ENCODE results near the gene ZNF221. TPM values are rescaled to one million over a fixed set of nuclear protein-coding genes. Genes with fewer than 3 reads are reported as not detected.
A peak's percentile ranks its signal among the peaks of the same experiment; 100 is the strongest.

ZNF221 gene
- total RNA-seq, result under 1 TPM; 0.34 to 0.41 TPM
- 0.87 TPM for polyA plus RNA-seq (2013, experiment 1 of 2)
- 0.78 TPM for polyA plus RNA-seq (2013, experiment 2 of 2)
- 0 to 6.6 (median 0.98) reads per million in 172 experiments for total RNA-seq

DNA sequence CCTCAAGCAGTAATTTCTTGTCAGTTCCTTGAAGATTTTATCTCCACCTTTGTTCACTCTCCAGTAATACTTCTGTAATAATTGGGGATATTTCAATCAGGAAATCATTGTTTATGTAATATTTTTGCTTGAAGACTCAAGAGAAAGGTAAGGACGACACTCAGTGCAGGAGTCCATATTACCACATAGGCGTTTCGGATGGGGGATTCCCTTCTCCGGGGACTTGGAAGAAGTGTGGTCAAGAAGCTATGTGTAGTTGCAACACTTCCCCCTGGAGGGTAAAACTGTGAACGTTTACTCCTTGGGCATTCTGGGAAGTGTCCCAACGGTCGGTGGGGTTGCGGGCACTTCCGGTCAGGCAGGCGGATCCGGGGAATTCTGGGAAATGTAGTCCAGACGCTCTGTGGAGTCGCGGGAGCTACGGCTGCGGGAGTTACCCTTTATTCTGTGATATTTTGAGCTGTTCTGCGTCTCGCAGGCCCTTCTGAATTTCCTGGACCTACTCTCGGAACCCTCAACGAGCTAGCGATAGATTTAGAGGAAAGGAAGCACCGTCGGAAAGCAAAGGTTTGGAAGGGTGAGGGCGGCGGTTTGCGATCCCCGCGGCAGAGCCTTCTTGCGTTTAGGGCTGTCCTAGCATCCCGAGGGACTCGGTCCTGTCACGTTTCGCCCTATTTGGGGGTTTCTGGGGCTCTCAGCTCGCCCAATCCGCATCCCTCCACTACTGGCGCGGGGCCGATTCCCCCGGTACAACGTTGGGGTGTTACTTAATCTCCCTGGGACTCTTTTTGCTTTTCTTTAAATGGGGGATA lies at the start of gene ZNF221:
TSS of gene ZNF221 (plus strand) at position 395 of the 812 bp plus-strand sequence. CDS start 11,499 bp downstream, outside the sequence.
- ChIA-PET POLR2A (interaction anchor here (0.8 to 1.7 kb wide), 2 partner anchors 16 to 202 kb away, joined by 3 to 12 read pairs; partner anchors contain the start of gene ZNF45), CTCF (no interaction called here)
- no peaks in the 10 kb centered on the region for H3K36me3 ChIP-seq (ENCODE audit: insufficient read depth, low read length)
- peaks cover 28% of the 10 kb centered on the region for H3K27me3 Mint-ChIP-seq
- peak; percentile 9 to 86 (median 31) for DNase-seq
- H3K9me3 ChIP-seq (ENCODE audit: control insufficient read depth in 1 of 2, insufficient read depth in 1 of 2, low read length in 2 of 2), result peaks cover 18 to 27% of the 10 kb centered on the region in 2 experiments
- intact Hi-C loops (cut with DNase I, micrococcal nuclease), result loop anchor here in 1 of 2 experiments (2.0 kb wide), 1 partner anchor 14 kb away; no protein-coding TSS in a partner anchor
- peaks cover 42% of the 10 kb centered on the region for H3K36me3 Mint-ChIP-seq (ENCODE audit: low read depth)
- peak; percentile 51 for ATAC-seq (ENCODE audit: poor library complexity)
- H3K9me3 Mint-ChIP-seq, result peaks cover 31% of the 10 kb centered on the region
- H3K4me1 Mint-ChIP-seq (ENCODE audit: low read depth), result peaks cover 15% of the 10 kb centered on the region
- TF ChIP-seq, protein P1, sequence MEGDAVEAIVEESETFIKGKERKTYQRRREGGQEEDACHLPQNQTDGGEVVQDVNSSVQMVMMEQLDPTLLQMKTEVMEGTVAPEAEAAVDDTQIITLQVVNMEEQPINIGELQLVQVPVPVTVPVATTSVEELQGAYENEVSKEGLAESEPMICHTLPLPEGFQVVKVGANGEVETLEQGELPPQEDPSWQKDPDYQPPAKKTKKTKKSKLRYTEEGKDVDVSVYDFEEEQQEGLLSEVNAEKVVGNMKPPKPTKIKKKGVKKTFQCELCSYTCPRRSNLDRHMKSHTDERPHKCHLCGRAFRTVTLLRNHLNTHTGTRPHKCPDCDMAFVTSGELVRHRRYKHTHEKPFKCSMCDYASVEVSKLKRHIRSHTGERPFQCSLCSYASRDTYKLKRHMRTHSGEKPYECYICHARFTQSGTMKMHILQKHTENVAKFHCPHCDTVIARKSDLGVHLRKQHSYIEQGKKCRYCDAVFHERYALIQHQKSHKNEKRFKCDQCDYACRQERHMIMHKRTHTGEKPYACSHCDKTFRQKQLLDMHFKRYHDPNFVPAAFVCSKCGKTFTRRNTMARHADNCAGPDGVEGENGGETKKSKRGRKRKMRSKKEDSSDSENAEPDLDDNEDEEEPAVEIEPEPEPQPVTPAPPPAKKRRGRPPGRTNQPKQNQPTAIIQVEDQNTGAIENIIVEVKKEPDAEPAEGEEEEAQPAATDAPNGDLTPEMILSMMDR (IDR thresholded peaks at IDR 0.05), result no peak
- H3K4me3 ChIP-seq (ENCODE audit: low read length), result peak within 1 kb of the TSS; percentile 84
- H3K4me3 Mint-ChIP-seq, result peak within 1 kb of the TSS; percentile 95
- H3K4me1 ChIP-seq (ENCODE audit: insufficient read depth, low read length), result peaks cover 7% of the 10 kb centered on the region
- H3K27ac Mint-ChIP-seq, result peak within 1 kb of the TSS; percentile 36
- H3K27ac ChIP-seq (ENCODE audit: low read depth in 1 of 2, low read length in 2 of 2), result no peak within 1 kb of the TSS
- peaks cover 0 to 6% of the 10 kb centered on the region in 2 experiments for H3K27me3 ChIP-seq (ENCODE audit: control insufficient read depth in 1 of 2, insufficient read depth in 2 of 2, low read length in 2 of 2)

DNA sequence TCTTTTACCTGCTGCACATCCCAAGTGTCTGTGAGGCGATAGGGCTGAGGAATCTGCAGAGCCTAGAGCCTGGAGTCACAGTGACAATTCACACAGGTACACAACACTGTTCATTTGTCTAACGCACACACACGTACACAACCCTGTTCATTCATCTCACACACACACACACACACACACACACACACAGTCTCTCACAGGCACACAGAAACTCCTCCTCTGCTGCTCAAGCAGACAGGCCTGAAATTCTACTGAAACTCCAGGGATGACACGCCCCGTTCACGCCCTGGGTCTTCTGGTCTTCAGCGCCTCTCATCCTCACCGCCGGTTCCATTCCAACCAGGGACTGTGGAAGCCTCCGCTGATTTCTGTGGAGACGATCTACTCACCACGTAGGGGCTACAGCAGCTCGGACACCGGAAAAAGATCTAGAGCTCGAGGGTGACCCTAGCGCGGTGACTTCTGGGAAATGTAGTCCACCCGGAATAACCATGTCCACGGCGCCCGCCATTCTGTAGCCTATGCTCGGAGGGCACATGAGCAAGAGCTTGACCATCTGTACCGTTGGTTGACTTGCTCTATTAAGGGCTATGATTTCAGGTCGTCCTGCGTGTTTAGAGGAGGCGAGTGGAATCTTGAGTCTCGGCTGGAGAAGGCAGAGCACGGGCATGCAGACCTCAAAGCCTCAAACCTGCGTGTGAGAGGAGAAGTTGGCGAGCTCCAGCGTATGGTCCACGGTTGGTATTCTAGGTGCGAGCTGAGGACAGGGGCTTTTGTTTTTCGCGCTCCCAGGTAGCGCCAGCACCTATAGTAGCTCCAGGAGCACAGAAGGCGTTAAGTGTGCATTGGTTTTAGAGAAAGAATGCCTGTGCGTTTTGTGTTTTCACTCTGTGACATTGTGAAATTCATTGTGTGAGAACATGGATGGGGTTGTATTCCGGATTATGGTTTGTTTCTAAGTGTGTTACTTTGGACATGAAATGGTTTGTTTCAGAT lies 49.3 kb upstream of the ZNF221 start:
- DNase-seq, result peak; percentile 21 to 76 (median 52)
- Mint-ChIP-seq H3K9me3 (peaks cover 22% of the 10 kb centered on the region), H3K4me3 (peak overlapping the region; percentile 91), H3K4me1 (ENCODE audit: low read depth) (peaks cover 25% of the 10 kb centered on the region), H3K27ac (peak overlapping the region; percentile 75), H3K27me3 (no peaks in the 10 kb centered on the region), H3K36me3 (ENCODE audit: low read depth) (peaks cover 80% of the 10 kb centered on the region)
- H3K27ac ChIP-seq (ENCODE audit: low read depth in 1 of 2, low read length in 2 of 2), result no peak overlapping the region
- ChIA-PET CTCF (interaction anchor here (1.3 kb wide), 1 partner anchor 12 kb away, joined by 4 read pairs; no protein-coding TSS in a partner anchor), POLR2A (interaction anchor here (0.8 to 1.0 kb wide), 3 partner anchors 34 to 599 kb away, joined by 3 to 4 read pairs (median 3); partner anchors contain the start of genes ZNF180 and ZNF45)
- intact Hi-C loops (cut with DNase I, micrococcal nuclease), result loop anchor here in 1 of 2 experiments (5.0 kb wide), 1 partner anchor 306 kb away; no protein-coding TSS in a partner anchor
- H3K4me3 ChIP-seq (ENCODE audit: low read length), result peak overlapping the region; percentile 71
- no peaks in the 10 kb centered on the region for H3K36me3 ChIP-seq (ENCODE audit: insufficient read depth, low read length)
- peaks cover 12% of the 10 kb centered on the region for H3K4me1 ChIP-seq (ENCODE audit: insufficient read depth, low read length)
- ATAC-seq (ENCODE audit: poor library complexity), result peak; percentile 92
- H3K27me3 ChIP-seq (ENCODE audit: control insufficient read depth in 1 of 2, insufficient read depth in 2 of 2, low read length in 2 of 2), result no peaks in the 10 kb centered on the region
- TF ChIP-seq, protein P1 (IDR thresholded peaks at IDR 0.05), result no peak
- H3K9me3 ChIP-seq (ENCODE audit: control insufficient read depth in 1 of 2, insufficient read depth in 1 of 2, low read length in 2 of 2), result peaks cover 31 to 35% of the 10 kb centered on the region in 2 experiments

GRCh38 chr19:43902399-43902798 lies 48.6 kb upstream of the ZNF221 start:
- no peaks in the 10 kb centered on the region for H3K27me3 ChIP-seq (ENCODE audit: control insufficient read depth in 1 of 2, insufficient read depth in 2 of 2, low read length in 2 of 2)
- peaks cover 25% of the 10 kb centered on the region for H3K9me3 Mint-ChIP-seq
- H3K36me3 ChIP-seq (ENCODE audit: insufficient read depth, low read length), result no peaks in the 10 kb centered on the region
- H3K36me3 Mint-ChIP-seq (ENCODE audit: low read depth), result peaks cover 80% of the 10 kb centered on the region
- H3K4me1 Mint-ChIP-seq (ENCODE audit: low read depth), result peaks cover 25% of the 10 kb centered on the region
- ATAC-seq (ENCODE audit: poor library complexity) (no peak), DNase-seq (no peak)
- peaks cover 12% of the 10 kb centered on the region for H3K4me1 ChIP-seq (ENCODE audit: insufficient read depth, low read length)
- peak overlapping the region; percentile 91 for H3K4me3 Mint-ChIP-seq
- POLR2A ChIA-PET, result interaction anchor here (1.0 kb wide), 1 partner anchor 33 kb away, joined by 4 read pairs; the partner anchor contains the start of gene ZNF45
- intact Hi-C loops (cut with DNase I, micrococcal nuclease), result loop anchor here in 1 of 2 experiments (5.0 kb wide), 1 partner anchor 305 kb away; no protein-coding TSS in a partner anchor
- H3K27ac Mint-ChIP-seq, result no peak overlapping the region
- TF ChIP-seq, protein P1 (IDR thresholded peaks at IDR 0.05), result no peak
- no peaks in the 10 kb centered on the region for H3K27me3 Mint-ChIP-seq
- CTCF ChIA-PET, result no interaction called here
- no peak overlapping the region for H3K27ac ChIP-seq (ENCODE audit: low read depth in 1 of 2, low read length in 2 of 2)
- H3K9me3 ChIP-seq (ENCODE audit: control insufficient read depth in 1 of 2, insufficient read depth in 1 of 2, low read length in 2 of 2), result peaks cover 28 to 40% of the 10 kb centered on the region in 2 experiments
- peak overlapping the region; percentile 71 for H3K4me3 ChIP-seq (ENCODE audit: low read length)

All from CD4-positive, alpha-beta T cell (primary cell).